Amniotic stem cell (primary cell): Measurements from ENCODE around the gene TAF1.
"Not testable (repeated sequence)": the region's sequence is repeated elsewhere in the genome, so short reads cannot be mapped to it uniquely, and the experiment has no call there.

Experiments
- DNase-seq: peaks from one replicate; lab custom pipeline; 2025; lab: John Stamatoyannopoulos, UW

TAF1 gene

DNA sequence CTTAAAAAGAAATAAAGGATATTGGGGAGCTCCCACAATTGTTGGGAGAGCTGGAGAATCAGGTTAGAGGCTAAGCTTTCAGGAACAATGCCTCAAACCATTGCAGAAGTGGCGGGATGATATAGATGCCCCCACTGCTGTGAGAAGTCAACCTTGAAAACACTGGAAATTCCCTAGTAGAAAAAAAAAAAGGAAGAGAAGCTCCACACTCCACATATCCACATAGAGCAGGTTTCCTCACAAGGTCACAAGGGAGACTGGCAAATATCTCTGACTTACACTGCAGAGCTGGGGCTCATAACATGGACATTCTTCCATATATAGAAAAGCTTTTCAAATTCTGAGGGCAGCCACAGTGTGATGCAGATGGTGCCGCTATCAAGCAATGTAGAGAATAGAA, 144.0 kb downstream of the TAF1 start:
- no peak for DNase-seq

GRCh38 chrX:71513731-71514130, 147.6 kb downstream of the TAF1 start:
- not testable (repeated sequence) for DNase-seq

DNA sequence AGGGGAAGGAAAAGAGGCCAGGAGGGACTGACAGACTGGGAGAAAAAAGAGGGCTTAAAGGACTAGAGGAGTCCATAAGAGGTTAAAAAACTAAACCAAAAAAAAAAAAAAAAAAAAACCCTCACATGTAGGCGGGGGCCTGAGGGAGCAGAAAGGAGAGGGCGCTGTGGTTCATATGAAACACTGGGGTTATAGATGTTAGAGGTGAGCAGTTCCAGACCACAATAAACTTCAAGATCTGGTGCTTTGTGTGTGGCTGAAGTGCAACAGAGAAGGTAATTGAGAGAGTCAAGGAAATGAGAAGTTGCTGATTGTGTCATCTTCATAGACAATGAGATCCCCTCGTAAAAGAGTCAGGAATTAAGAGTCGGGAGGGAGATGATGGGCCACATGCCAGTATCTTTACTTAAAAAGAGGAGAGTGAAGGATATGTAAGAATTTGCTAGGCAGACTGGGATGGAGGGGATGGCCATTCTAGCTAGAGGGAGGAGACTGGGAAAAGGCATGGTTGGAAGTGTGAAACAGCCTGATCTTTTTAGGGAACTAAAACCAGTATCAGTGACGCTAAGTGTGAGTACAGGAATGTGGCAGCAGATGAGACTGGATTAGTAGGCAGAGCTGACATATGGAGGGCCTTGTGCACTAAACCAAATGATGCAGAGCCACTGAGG, 148.3 kb downstream of the TAF1 start:
- no peak for DNase-seq

DNA sequence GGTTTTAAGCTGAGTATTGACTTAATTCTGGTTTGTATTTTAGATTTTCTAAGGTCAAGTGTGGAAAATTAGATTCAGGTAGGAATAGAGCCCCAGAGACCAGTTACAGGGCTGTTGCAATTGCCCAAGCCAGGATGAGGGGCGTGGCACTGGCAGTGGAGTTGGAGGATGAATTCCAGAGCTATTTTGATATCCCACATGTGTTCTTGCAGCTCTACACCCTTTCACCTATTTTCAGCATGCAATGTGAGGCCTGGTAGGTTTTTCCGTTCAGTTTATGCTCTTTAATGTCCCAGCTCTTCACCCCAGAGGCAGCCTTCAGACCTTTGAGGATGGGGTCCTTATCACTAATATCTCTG, 148.9 kb downstream of the TAF1 start:
- DNase-seq, result no peak
